ENCODE measurements around the gene DHX38.

DNA sequence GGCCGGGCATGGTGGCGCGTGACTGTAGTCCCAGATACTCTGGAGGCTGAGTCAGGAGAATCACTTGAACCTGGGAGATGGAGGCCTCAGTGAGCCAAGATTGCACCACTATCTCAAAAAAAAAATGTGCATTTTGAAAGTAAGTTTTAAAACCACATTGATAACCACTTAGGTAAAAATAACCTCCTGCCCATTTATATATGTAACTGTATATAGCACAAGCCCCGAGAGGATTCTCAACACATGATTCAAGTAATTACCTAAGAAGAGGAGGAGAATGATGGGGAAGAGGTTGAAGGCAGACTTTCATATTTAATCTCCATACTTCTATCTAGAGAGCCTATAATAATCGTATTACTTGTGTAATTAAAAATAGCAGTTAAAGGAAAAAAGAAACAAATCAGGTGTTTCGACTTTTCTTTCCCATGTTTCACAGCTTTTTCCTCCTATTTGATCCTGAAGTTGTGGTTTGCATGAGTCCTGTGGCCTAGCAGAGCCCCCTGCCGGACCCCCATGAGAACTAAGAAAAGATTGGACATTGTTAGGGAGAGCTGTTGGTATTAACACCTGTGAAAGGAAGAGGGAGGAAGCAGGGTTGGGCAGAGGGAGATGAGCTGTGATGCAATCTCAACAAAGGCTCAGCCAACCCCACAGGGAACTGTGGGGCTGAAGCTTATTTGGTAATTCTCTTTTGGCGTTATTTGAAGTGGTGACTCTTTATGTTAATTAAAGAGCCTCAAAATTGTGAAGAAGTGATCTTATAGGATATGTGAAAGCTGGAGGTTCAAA, 56.2 kb downstream of the DHX38 start:
- TF ChIP-seq, protein P1, sequence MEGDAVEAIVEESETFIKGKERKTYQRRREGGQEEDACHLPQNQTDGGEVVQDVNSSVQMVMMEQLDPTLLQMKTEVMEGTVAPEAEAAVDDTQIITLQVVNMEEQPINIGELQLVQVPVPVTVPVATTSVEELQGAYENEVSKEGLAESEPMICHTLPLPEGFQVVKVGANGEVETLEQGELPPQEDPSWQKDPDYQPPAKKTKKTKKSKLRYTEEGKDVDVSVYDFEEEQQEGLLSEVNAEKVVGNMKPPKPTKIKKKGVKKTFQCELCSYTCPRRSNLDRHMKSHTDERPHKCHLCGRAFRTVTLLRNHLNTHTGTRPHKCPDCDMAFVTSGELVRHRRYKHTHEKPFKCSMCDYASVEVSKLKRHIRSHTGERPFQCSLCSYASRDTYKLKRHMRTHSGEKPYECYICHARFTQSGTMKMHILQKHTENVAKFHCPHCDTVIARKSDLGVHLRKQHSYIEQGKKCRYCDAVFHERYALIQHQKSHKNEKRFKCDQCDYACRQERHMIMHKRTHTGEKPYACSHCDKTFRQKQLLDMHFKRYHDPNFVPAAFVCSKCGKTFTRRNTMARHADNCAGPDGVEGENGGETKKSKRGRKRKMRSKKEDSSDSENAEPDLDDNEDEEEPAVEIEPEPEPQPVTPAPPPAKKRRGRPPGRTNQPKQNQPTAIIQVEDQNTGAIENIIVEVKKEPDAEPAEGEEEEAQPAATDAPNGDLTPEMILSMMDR (IDR thresholded peaks at IDR 0.05), result no peak
- TF ChIP-seq POLR2A (IDR thresholded peaks at IDR 0.05), result no peak

Data from stomach (tissue), 4 donors.